HepG2 (cell line): ENCODE measurements around the gene CHKA. TPM values are rescaled to one million over a fixed set of nuclear protein-coding genes. Genes with fewer than 3 reads are reported as not detected.

Experiments
- ATAC-seq: fragments of 200-7000 bp; cut with Tn5 transposase; 3 replicates; pipeline ENCODE4 v1.9.1; 2020; ENCODE audit warnings: mild to moderate bottlenecking, moderate library complexity
- BruUV-seq: library from RNA; stranded (reverse); fragments of 400-500 nt; replicated peaks from 2 replicates; lab custom pipeline; 2021; lab: Mats Ljungman, UMichigan
- CTCF ChIA-PET: fragments of 300-600 bp; formaldehyde crosslinking; extraction: SDS; loops from one replicate; lab custom pipeline; 2021; ENCODE audit warnings: low total read pairs, inconsistent platforms, low intra/inter-chr PET ratio; lab: Yijun Ruan, JAX
- POLR2A ChIA-PET: fragments of 350-600 bp; sonication (Branson Sonifier 250); formaldehyde crosslinking; loops from one replicate; lab custom pipeline; 2020; ENCODE audit warnings: antibody characterized with exemption, inconsistent platforms; lab: Yijun Ruan, JAX
- DNase-seq: peaks from one replicate; pipeline ENCODE4 v3.0.0-alpha.2; 2015; ENCODE audit warnings: low spot score
- FAIRE-seq: peaks from 3 replicates; lab custom pipeline; 2011; peaks lifted over from hg19 to GRCh38; lab: Jason Lieb, UNC
- H2AFZ ChIP-seq: one replicate; pipeline ENCODE4 v1.6.1; 2011; ENCODE audit warnings: low read length, inconsistent platforms
- H3K27ac ChIP-seq: fragments of 300-600 bp; 3 replicates; pipeline ENCODE4 v1.8.0; 2011; ENCODE audit warnings: mixed run types, mild to moderate bottlenecking, mixed read lengths, low read length, inconsistent platforms; ENCODE audit not compliant: insufficient read depth; ENCODE audit errors: extremely low read length
- H3K27me3 ChIP-seq, 2 experiments: fragments of 200-600 bp in 1 of 2; 2 replicates in 1 of 2; 3 replicates in 1 of 2; pipeline versions ENCODE4 v1.6.0 to v1.8.0; 2011; ENCODE audit warnings: low read length in 2 of 2, mild to moderate bottlenecking in 2 of 2, moderate library complexity in 2 of 2, inconsistent platforms in 1 of 2; ENCODE audit not compliant: insufficient read depth in 2 of 2, control insufficient read depth in 1 of 2
- H3K36me3 ChIP-seq, 2 experiments: fragments of 200-600 bp in 1 of 2; replicated peaks in 1 of 2; 2 replicates in 1 of 2; 3 replicates in 1 of 2; pipeline versions ENCODE4 v1.5.1 to v1.8.0; 2011; ENCODE audit warnings: low read length in 2 of 2, inconsistent platforms in 1 of 2; ENCODE audit not compliant: insufficient read depth in 2 of 2, control insufficient read depth in 1 of 2
- H3K4me1 ChIP-seq: 2 replicates; pipeline ENCODE4 v1.5.1; 2012; ENCODE audit warnings: low read length, inconsistent platforms; ENCODE audit not compliant: insufficient read depth
- H3K4me2 ChIP-seq: 2 replicates; pipeline ENCODE4 v1.6.0; 2011; ENCODE audit warnings: low read depth, low read length, inconsistent platforms
- H3K4me3 ChIP-seq, 3 experiments: fragments of 200-600 bp in 1 of 3; sonication (generic), shearing (Covaris generic) in 1 of 3; replicated peaks in 1 of 3; 2 replicates each; pipeline ENCODE4 v1.5.1; 2011 to 2016; ENCODE audit warnings: low read length in 3 of 3, inconsistent platforms in 2 of 3, low read depth in 2 of 3, mild to moderate bottlenecking in 2 of 3, control low read depth in 1 of 3, mixed read lengths in 1 of 3; ENCODE audit not compliant: insufficient read depth in 1 of 3
- H3K79me2 ChIP-seq: one replicate; pipeline ENCODE4 v1.6.1; 2011; ENCODE audit warnings: low read length, inconsistent platforms; ENCODE audit not compliant: insufficient read depth
- H3K9ac ChIP-seq: 2 replicates; pipeline ENCODE4 v1.6.0; 2011; ENCODE audit warnings: mild to moderate bottlenecking, low read depth, low read length, inconsistent platforms; ENCODE audit not compliant: insufficient read depth
- H3K9me3 ChIP-seq: 2 replicates; pipeline ENCODE4 v1.5.1; 2012; ENCODE audit warnings: mild to moderate bottlenecking, low read length
- H4K20me1 ChIP-seq: 2 replicates; pipeline ENCODE4 v1.6.0; 2011; ENCODE audit warnings: inconsistent platforms, mild to moderate bottlenecking, low read length, moderate library complexity; ENCODE audit not compliant: insufficient read depth
- HIC2 ChIP-seq: sonication (generic); formaldehyde crosslinking; IDR thresholded peaks from 2 replicates; pipeline ENCODE4 v1.9.0; 2022; ENCODE audit warnings: low read depth, missing genetic modification reagents
- HMG20B ChIP-seq: conservative IDR thresholded peaks from 2 replicates; pipeline ENCODE4 v1.6.1; 2016; ENCODE audit warnings: missing genetic modification reagents, missing compliant biosample characterization
- HNRNPL ChIP-seq: fragments of 200-400 bp; formaldehyde crosslinking; IDR thresholded peaks from 2 replicates; pipeline ENCODE4 v1.6.1; 2017; ENCODE audit warnings: mild to moderate bottlenecking, low read depth, low read length
- PCBP1 ChIP-seq: fragments of 200-400 bp; formaldehyde crosslinking; IDR thresholded peaks from 2 replicates; pipeline ENCODE4 v1.6.1; 2017; ENCODE audit warnings: mild to moderate bottlenecking, low read depth, low read length, borderline replicate concordance
- ZNF687 ChIP-seq: sonication (generic); formaldehyde crosslinking; IDR thresholded peaks from 2 replicates; pipeline ENCODE4 v1.5.1; 2020; ENCODE audit warnings: mild to moderate bottlenecking, missing genetic modification reagents, moderate library complexity
- ZSCAN25 ChIP-seq: sonication (generic); formaldehyde crosslinking; IDR thresholded peaks from 2 replicates; pipeline ENCODE4 v1.8.0; 2022; ENCODE audit warnings: mild to moderate bottlenecking, missing genetic modification reagents
- WGBS: methylation state at CpG from one replicate; pipeline ENCODE4 v1.1.6; 2017; ENCODE audit warnings: low lambda C conversion rate; 5-methylcytosine and 5-hydroxymethylcytosine counted together
- in situ Hi-C: cut with HindIII; loops from 2 replicates; pipeline ENCODE4 v1.10.0; 2017; ENCODE audit warnings: low pct_unique_long_range_greater_than_20kb; ENCODE audit not compliant: extremely low pct_ligation_motif_present
- intact Hi-C: fragments of 100-400 bp; cut with micrococcal nuclease; formaldehyde crosslinking; loops from one replicate; pipeline ENCODE4 v1.10.0; 2022; ENCODE audit not compliant: unreplicated experiment
- polyA plus RNA-seq, 8 experiments: library from polyadenylated mRNA; depleted of rRNA in 3 of 8; stranded (reverse) in 7 of 8; unstranded in 1 of 8; fragments of >200 nt; fragmentation: Illumina TruSeq in 4 of 8; extraction: Trizol in 4 of 8; gene quantifications; 2 replicates each; pipeline versions ENCODE4 v1.2.1 to v1.2.3, GENCODE V29; 2011 to 2016; ENCODE audit warnings: low read depth in 4 of 8, missing spikeins in 1 of 8, mixed read lengths in 1 of 8; ENCODE audit not compliant: insufficient read depth in 1 of 8
- total RNA-seq, 5 experiments: library from RNA; depleted of rRNA; stranded (reverse); fragments of >200 nt; fragmentation: Illumina TruSeq; extraction: Trizol; gene quantifications; 2 replicates each; pipeline ENCODE4 v1.2.3, GENCODE V29; 2016; ENCODE audit warnings: low read depth in 1 of 5
- TF ChIP-seq, protein P1 (sequence below): sonication (generic); formaldehyde crosslinking; IDR thresholded peaks from 2 replicates; pipeline ENCODE4 v1.4.0; 2020; ENCODE audit warnings: mild to moderate bottlenecking, missing genetic modification reagents

CHKA gene
- total and polyA plus RNA-seq, 2 of the 13 experiments (the other 11 are each of a cell fraction or from before 2014, with no cell fraction given): 71.6 to 92.7 TPM

GRCh38 chr11:68014947-68015447 lies 106.2 kb downstream of the CHKA start (continued):
- TF ChIP-seq, protein P1, sequence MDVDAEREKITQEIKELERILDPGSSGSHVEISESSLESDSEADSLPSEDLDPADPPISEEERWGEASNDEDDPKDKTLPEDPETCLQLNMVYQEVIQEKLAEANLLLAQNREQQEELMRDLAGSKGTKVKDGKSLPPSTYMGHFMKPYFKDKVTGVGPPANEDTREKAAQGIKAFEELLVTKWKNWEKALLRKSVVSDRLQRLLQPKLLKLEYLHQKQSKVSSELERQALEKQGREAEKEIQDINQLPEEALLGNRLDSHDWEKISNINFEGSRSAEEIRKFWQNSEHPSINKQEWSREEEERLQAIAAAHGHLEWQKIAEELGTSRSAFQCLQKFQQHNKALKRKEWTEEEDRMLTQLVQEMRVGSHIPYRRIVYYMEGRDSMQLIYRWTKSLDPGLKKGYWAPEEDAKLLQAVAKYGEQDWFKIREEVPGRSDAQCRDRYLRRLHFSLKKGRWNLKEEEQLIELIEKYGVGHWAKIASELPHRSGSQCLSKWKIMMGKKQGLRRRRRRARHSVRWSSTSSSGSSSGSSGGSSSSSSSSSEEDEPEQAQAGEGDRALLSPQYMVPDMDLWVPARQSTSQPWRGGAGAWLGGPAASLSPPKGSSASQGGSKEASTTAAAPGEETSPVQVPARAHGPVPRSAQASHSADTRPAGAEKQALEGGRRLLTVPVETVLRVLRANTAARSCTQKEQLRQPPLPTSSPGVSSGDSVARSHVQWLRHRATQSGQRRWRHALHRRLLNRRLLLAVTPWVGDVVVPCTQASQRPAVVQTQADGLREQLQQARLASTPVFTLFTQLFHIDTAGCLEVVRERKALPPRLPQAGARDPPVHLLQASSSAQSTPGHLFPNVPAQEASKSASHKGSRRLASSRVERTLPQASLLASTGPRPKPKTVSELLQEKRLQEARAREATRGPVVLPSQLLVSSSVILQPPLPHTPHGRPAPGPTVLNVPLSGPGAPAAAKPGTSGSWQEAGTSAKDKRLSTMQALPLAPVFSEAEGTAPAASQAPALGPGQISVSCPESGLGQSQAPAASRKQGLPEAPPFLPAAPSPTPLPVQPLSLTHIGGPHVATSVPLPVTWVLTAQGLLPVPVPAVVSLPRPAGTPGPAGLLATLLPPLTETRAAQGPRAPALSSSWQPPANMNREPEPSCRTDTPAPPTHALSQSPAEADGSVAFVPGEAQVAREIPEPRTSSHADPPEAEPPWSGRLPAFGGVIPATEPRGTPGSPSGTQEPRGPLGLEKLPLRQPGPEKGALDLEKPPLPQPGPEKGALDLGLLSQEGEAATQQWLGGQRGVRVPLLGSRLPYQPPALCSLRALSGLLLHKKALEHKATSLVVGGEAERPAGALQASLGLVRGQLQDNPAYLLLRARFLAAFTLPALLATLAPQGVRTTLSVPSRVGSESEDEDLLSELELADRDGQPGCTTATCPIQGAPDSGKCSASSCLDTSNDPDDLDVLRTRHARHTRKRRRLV (CRISPR knock-in tag): no peak
- peak; percentile 33; the same call in 1 of the 2 replicates for TF ChIP-seq ZSCAN25 (CRISPR knock-in tag)
- no peak for TF ChIP-seq HMG20B

- H3K36me3 ChIP-seq: no peaks in the 10 kb centered on the region
- peaks cover 93% of the 10 kb centered on the region for H3K4me1 ChIP-seq
- ChIA-PET CTCF (no interaction called here), POLR2A (no interaction called here)
- no peak overlapping the region for H2AFZ ChIP-seq
- 80% methylated on average over 10 of the region's 16 CpGs for WGBS
- no peaks in the 10 kb centered on the region for H3K27me3 ChIP-seq
- H3K9me3 ChIP-seq: no peaks in the 10 kb centered on the region
- no TSS peak for BruUV-seq
- intact Hi-C loops: no loop called here
- peak overlapping the region; percentile 56 for H3K9ac ChIP-seq
- DNase-seq: no peak
- H3K27ac ChIP-seq: peak overlapping the region; percentile 74
- H4K20me1 ChIP-seq: no peaks in the 10 kb centered on the region
- in situ Hi-C loops: no loop called here
- no peak for ATAC-seq
- H3K4me3 ChIP-seq: no peak overlapping the region
- no peak for FAIRE-seq
- H3K4me2 ChIP-seq: 0 out of 2 replicates have a peak overlapping the region, but pooled peaks have one; percentile 2
- H3K79me2 ChIP-seq: no peaks in the 10 kb centered on the region
- TF ChIP-seq ZNF687 (0 out of 2 replicates have a peak, but pooled peaks have one; percentile 18), HIC2 (CRISPR knock-in tag) (peak; percentile 76), HNRNPL (peak; percentile 96), PCBP1 (no peak)
Observed at GRCh38 chr11:68014157-68014946, 106.8 kb downstream of the CHKA start.
